CD4-positive, alpha-beta T cell treated with Interferon gamma for 1 hour (primary cell): Measurements from ENCODE around the gene LYL1.

Experiments used
- DNase-seq: peaks from one replicate; pipeline ENCODE4 v3.0.0-alpha.2; 2020

Gene LYL1

GRCh38 chr19:13091400-13092157 lies 11.1 kb downstream of the LYL1 start:
- DNase-seq = no peak

GRCh38 chr19:13090511-13091231 lies 12.0 kb downstream of the LYL1 start:
- DNase-seq = no peak

GRCh38 chr19:13089857-13090507 lies 12.7 kb downstream of the LYL1 start:
- no peak for DNase-seq

GRCh38 chr19:13089139-13089856 lies 13.4 kb downstream of the LYL1 start:
- DNase-seq = no peak

GRCh38 chr19:13087795-13088537 lies 14.7 kb downstream of the LYL1 start:
- DNase-seq = no peak

GRCh38 chr19:13087295-13087694 lies 15.4 kb downstream of the LYL1 start:
- DNase-seq = no peak

GRCh38 chr19:13086341-13086740 lies 16.3 kb downstream of the LYL1 start:
- no peak for DNase-seq

- no peak for DNase-seq
These were observed 17.0 kb downstream of the LYL1 start for GRCh38 chr19:13085666-13086065.

GRCh38 chr19:13083627-13084026 lies 19.0 kb downstream of the LYL1 start:
- DNase-seq = no peak

- no peak for DNase-seq
These were observed 19.7 kb downstream of the LYL1 start for GRCh38 chr19:13083008-13083404.

- no peak for DNase-seq
These were observed 20.3 kb downstream of the LYL1 start for GRCh38 chr19:13082192-13083007.

- no peak for DNase-seq
These were observed 23.1 kb downstream of the LYL1 start for GRCh38 chr19:13079542-13079986.

GRCh38 chr19:13078897-13079541 lies 23.6 kb downstream of the LYL1 start:
- no peak for DNase-seq

- no peak for DNase-seq
These were observed 24.3 kb downstream of the LYL1 start for GRCh38 chr19:13078381-13078780.

- DNase-seq = no peak
These were observed 25.4 kb downstream of the LYL1 start for GRCh38 chr19:13077240-13077639.

- DNase-seq = no peak
These were observed 25.9 kb downstream of the LYL1 start for GRCh38 chr19:13076787-13077186.

GRCh38 chr19:13076320-13076719 lies 26.3 kb downstream of the LYL1 start:
- no peak for DNase-seq

- no peak for DNase-seq
These were observed 28.3 kb downstream of the LYL1 start for GRCh38 chr19:13074378-13074777.

- no peak for DNase-seq
These were observed 29.4 kb downstream of the LYL1 start for GRCh38 chr19:13073263-13073662.

GRCh38 chr19:13072188-13072908 lies 30.3 kb downstream of the LYL1 start:
- no peak for DNase-seq
